Measurements from ENCODE around the gene CEACAM18.

CEACAM18 gene

GRCh38 chr19:51479531-51480331 is 1.4 kb downstream of the CEACAM18 start:
- peak; percentile 53; the same call in 1 of the 2 replicates for TF ChIP-seq ZNF16 (tag by site-specific recombination; IDR thresholded peaks at IDR 0.05; ENCODE audit: low read depth)
- no peak for TF ChIP-seq ZFP41 (tag by site-specific recombination; IDR thresholded peaks at IDR 0.05; ENCODE audit: borderline replicate concordance)
- H3K27ac ChIP-seq (ENCODE audit: extremely low read depth, low read depth, low read length) = no peak overlapping the region
- ChIA-PET CTCF (interaction anchor here (0.9 kb wide), 1 partner anchor 181 kb away, joined by 3 read pairs; no protein-coding TSS in a partner anchor), POLR2A (no interaction called here)
- H3K4me3 ChIP-seq (ENCODE audit: low read depth, low read length) = no peak overlapping the region
- no peaks in the 10 kb centered on the region for H3K36me3 ChIP-seq (ENCODE audit: control insufficient read depth in 2 of 2, insufficient read depth in 1 of 2, low read length in 2 of 2)
- H3K9me3 ChIP-seq (ENCODE audit: control insufficient read depth, insufficient read depth, low read depth, low read length) = no peaks in the 10 kb centered on the region
- H3K4me1 ChIP-seq (ENCODE audit: control insufficient read depth, insufficient read depth, low read length) = no peaks in the 10 kb centered on the region

DNA sequence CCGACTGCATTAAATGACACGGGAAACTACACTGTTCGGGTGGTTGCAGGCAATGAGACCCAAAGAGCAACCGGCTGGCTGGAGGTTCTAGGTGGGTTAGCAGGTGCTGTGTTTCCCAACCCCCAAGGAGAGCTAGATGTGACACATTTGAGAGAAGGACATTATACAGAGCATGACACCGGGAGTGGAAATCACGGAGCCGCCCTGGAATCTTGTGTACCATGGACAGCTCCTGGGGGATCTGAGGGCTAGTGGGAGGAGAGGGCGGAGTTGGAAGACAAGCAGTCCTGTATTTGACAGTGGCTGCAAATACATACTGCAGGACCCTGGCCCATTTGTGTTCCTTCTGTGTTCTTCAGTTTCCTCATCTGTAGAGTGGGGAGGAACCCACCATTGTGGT is 2.3 kb downstream of the CEACAM18 start:
- CTCF ChIA-PET = interaction anchor here (0.7 to 1.2 kb wide), 3 partner anchors 8 to 181 kb away, joined by 3 to 5 read pairs (median 3); no protein-coding TSS in a partner anchor
- Histone ChIP-seq H3K27ac (ENCODE audit: extremely low read depth, low read depth, low read length) (no peak overlapping the region), H3K9me3 (ENCODE audit: control insufficient read depth, insufficient read depth, low read depth, low read length) (no peaks in the 10 kb centered on the region), H3K36me3 (ENCODE audit: control insufficient read depth in 2 of 2, insufficient read depth in 1 of 2, low read length in 2 of 2) (no peaks in the 10 kb centered on the region), H3K4me1 (ENCODE audit: control insufficient read depth, insufficient read depth, low read length) (no peaks in the 10 kb centered on the region), H3K4me3 (ENCODE audit: low read depth, low read length) (no peak overlapping the region)
- POLR2A ChIA-PET = no interaction called here
- TF ChIP-seq MEIS1 (CRISPR knock-in tag; IDR thresholded peaks at IDR 0.05; ENCODE audit: borderline replicate concordance) (no peak), TRIM28 (IDR thresholded peaks at IDR 0.05; ENCODE audit: borderline replicate concordance, low read length) (no peak), SCRT2 (tag by site-specific recombination; IDR thresholded peaks at IDR 0.05) (0 out of 2 replicates have a peak, but pooled peaks have one; percentile 46), SP2 (tag by site-specific recombination; IDR thresholded peaks at IDR 0.05) (no peak), ZNF747 (tag by site-specific recombination; IDR thresholded peaks at IDR 0.05) (no peak), GLI2 (tag by site-specific recombination; IDR thresholded peaks at IDR 0.05; ENCODE audit: borderline replicate concordance, low read depth) (no peak)
- TF ChIP-seq, protein P1, sequence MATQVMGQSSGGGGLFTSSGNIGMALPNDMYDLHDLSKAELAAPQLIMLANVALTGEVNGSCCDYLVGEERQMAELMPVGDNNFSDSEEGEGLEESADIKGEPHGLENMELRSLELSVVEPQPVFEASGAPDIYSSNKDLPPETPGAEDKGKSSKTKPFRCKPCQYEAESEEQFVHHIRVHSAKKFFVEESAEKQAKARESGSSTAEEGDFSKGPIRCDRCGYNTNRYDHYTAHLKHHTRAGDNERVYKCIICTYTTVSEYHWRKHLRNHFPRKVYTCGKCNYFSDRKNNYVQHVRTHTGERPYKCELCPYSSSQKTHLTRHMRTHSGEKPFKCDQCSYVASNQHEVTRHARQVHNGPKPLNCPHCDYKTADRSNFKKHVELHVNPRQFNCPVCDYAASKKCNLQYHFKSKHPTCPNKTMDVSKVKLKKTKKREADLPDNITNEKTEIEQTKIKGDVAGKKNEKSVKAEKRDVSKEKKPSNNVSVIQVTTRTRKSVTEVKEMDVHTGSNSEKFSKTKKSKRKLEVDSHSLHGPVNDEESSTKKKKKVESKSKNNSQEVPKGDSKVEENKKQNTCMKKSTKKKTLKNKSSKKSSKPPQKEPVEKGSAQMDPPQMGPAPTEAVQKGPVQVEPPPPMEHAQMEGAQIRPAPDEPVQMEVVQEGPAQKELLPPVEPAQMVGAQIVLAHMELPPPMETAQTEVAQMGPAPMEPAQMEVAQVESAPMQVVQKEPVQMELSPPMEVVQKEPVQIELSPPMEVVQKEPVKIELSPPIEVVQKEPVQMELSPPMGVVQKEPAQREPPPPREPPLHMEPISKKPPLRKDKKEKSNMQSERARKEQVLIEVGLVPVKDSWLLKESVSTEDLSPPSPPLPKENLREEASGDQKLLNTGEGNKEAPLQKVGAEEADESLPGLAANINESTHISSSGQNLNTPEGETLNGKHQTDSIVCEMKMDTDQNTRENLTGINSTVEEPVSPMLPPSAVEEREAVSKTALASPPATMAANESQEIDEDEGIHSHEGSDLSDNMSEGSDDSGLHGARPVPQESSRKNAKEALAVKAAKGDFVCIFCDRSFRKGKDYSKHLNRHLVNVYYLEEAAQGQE (tag by site-specific recombination; IDR thresholded peaks at IDR 0.05) = peak; percentile 95

DNA sequence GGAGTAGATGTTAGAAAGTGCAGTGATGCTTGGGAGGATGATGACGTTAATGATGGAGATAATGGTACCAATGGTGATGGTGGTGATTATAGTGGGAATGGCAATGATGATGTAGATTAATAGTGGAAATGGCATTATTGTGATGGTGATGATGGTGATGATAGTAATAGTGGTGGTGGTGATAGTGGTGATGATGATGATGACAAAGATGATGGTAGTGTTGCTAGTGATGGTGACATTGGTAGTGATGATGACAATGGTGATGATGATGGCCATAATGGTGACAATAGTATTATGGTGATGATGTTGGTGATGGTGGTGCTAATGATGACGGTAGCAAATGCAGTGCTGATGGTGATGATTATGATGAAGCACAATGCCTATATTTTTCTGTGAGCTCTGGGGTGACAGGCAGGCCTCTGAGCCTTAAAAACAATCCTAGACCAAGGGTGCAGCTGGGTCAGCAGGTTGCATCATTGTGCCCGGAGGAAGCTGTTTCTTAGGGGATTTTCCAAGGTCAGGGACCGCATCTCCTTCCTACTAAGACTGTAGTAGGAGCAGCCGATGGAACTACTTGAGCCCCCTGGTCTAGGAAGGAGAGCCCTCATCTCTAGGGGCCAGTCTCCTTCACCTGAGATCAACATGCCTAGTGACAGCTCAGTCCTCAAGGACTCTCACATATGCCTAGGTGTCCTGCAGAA is 7.8 kb downstream of the CEACAM18 start:
- Histone ChIP-seq H3K4me1 (ENCODE audit: control insufficient read depth, insufficient read depth, low read length) (no peaks in the 10 kb centered on the region), H3K4me3 (ENCODE audit: low read depth, low read length) (no peak overlapping the region), H3K27ac (ENCODE audit: extremely low read depth, low read depth, low read length) (no peak overlapping the region), H3K36me3 (ENCODE audit: control insufficient read depth in 2 of 2, insufficient read depth in 1 of 2, low read length in 2 of 2) (no peaks in the 10 kb centered on the region), H3K9me3 (ENCODE audit: control insufficient read depth, insufficient read depth, low read depth, low read length) (no peaks in the 10 kb centered on the region)
- ChIA-PET POLR2A (no interaction called here), CTCF (interaction anchor here (0.7 to 3.5 kb wide), 5 partner anchors 29 to 292 kb away, joined by 3 to 11 read pairs (median 4); no protein-coding TSS in a partner anchor)
- TF ChIP-seq ZNF2 (tag by site-specific recombination; IDR thresholded peaks at IDR 0.05) = no peak
- TF ChIP-seq, protein P2, sequence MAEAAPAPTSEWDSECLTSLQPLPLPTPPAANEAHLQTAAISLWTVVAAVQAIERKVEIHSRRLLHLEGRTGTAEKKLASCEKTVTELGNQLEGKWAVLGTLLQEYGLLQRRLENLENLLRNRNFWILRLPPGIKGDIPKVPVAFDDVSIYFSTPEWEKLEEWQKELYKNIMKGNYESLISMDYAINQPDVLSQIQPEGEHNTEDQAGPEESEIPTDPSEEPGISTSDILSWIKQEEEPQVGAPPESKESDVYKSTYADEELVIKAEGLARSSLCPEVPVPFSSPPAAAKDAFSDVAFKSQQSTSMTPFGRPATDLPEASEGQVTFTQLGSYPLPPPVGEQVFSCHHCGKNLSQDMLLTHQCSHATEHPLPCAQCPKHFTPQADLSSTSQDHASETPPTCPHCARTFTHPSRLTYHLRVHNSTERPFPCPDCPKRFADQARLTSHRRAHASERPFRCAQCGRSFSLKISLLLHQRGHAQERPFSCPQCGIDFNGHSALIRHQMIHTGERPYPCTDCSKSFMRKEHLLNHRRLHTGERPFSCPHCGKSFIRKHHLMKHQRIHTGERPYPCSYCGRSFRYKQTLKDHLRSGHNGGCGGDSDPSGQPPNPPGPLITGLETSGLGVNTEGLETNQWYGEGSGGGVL (tag by site-specific recombination; IDR thresholded peaks at IDR 0.05) = no peak
- TF ChIP-seq ZNF677 (tag by site-specific recombination; IDR thresholded peaks at IDR 0.05) = no peak
- no peak for TF ChIP-seq ZNF175 (tag by site-specific recombination; IDR thresholded peaks at IDR 0.05)
- no peak for TF ChIP-seq ZNF48 (tag by site-specific recombination; IDR thresholded peaks at IDR 0.05)
- no peak for TF ChIP-seq TCF7L2 (IDR thresholded peaks at IDR 0.05; ENCODE audit: borderline replicate concordance, low read depth, low read length)
- TF ChIP-seq ZNF658 (tag by site-specific recombination; IDR thresholded peaks at IDR 0.05) = peak; percentile 72; the same call in 1 of the 2 replicates
- no peak for TF ChIP-seq ZBTB21 (tag by site-specific recombination; IDR thresholded peaks at IDR 0.05)
- TF ChIP-seq ZNF560 (tag by site-specific recombination; IDR thresholded peaks at IDR 0.05; ENCODE audit: borderline replicate concordance) = no peak
